GM18873 (cell line): ENCODE data around the gene CHIC1.
A peak's percentile ranks its signal among the peaks of the same experiment; 100 is the strongest.
"Not testable (repeated sequence)": the region's sequence is repeated elsewhere in the genome, so short reads cannot be mapped to it uniquely, and the experiment has no call there.

Experiments used
- ATAC-seq: cut with Tn5 transposase; IDR thresholded peaks from one replicate; pipeline ENCODE4 v1.9.1; 2021; ENCODE audit warnings: mild to moderate bottlenecking, moderate library complexity, moderate number of reproducible peaks; ENCODE audit not compliant: unreplicated experiment, low FRiP score

CHIC1 gene

GRCh38 chrX:73562984-73563737, at the start of gene CHIC1:
CHIC1 (plus strand) TSS chrX:73563197; CDS start chrX:73563285, 88 bp downstream.
- ATAC-seq: peak; percentile 47

- not testable (repeated sequence) for ATAC-seq
Measured at GRCh38 chrX:73522823-73523222, 40.2 kb upstream of the CHIC1 start.

- ATAC-seq: no peak
Measured at GRCh38 chrX:73524906-73525305, 38.1 kb upstream of the CHIC1 start.

GRCh38 chrX:73525928-73526690, 36.9 kb upstream of the CHIC1 start:
- ATAC-seq: no peak

- not testable (repeated sequence) for ATAC-seq
Measured at GRCh38 chrX:73531655-73532054, 31.3 kb upstream of the CHIC1 start.

- ATAC-seq: no peak
Measured at GRCh38 chrX:73556159-73556558, 6.8 kb upstream of the CHIC1 start.

GRCh38 chrX:73561801-73562200, 1.2 kb upstream of the CHIC1 start:
- ATAC-seq: no peak

- ATAC-seq: no peak
Measured at GRCh38 chrX:73562458-73562857, 539 bp upstream of the CHIC1 start.

GRCh38 chrX:73563738-73564068, 706 bp downstream of the CHIC1 start:
- peak; percentile 43 for ATAC-seq

- no peak for ATAC-seq
Measured at GRCh38 chrX:73577361-73577760, 14.4 kb downstream of the CHIC1 start.

- no peak for ATAC-seq
Measured at GRCh38 chrX:73581002-73581628, 18.1 kb downstream of the CHIC1 start.

- not testable (repeated sequence) for ATAC-seq
Measured at GRCh38 chrX:73597758-73598157, 34.8 kb downstream of the CHIC1 start.

- no peak for ATAC-seq
Measured at GRCh38 chrX:73615022-73615421, 52.0 kb downstream of the CHIC1 start.

GRCh38 chrX:73641669-73642068, 78.7 kb downstream of the CHIC1 start:
- ATAC-seq: not testable (repeated sequence)

GRCh38 chrX:73647212-73647611, 84.2 kb downstream of the CHIC1 start:
- ATAC-seq: no peak

GRCh38 chrX:73647632-73648322, 84.8 kb downstream of the CHIC1 start:
- peak; percentile 62 for ATAC-seq

- not testable (repeated sequence) for ATAC-seq
Measured at GRCh38 chrX:73661322-73661721, 98.3 kb downstream of the CHIC1 start.

GRCh38 chrX:73668779-73669178, 105.8 kb downstream of the CHIC1 start:
- no peak for ATAC-seq

- ATAC-seq: no peak
Measured at GRCh38 chrX:73681408-73681807, 118.4 kb downstream of the CHIC1 start.

GRCh38 chrX:73683236-73683859, 120.4 kb downstream of the CHIC1 start:
- ATAC-seq: no peak
